Bronchial smooth muscle cell (primary cell): Measurements from ENCODE around the gene OVCH1. TPM values are rescaled to one million over a fixed set of nuclear protein-coding genes. Genes with fewer than 3 reads are reported as not detected.

Experiments
- total RNA-seq: library from RNA; depleted of rRNA; stranded (reverse); fragments of >200 nt; gene quantifications from 2 replicates; pipeline ENCODE4 v1.2.1, GENCODE V29; 2014

The OVCH1 gene, protein sequence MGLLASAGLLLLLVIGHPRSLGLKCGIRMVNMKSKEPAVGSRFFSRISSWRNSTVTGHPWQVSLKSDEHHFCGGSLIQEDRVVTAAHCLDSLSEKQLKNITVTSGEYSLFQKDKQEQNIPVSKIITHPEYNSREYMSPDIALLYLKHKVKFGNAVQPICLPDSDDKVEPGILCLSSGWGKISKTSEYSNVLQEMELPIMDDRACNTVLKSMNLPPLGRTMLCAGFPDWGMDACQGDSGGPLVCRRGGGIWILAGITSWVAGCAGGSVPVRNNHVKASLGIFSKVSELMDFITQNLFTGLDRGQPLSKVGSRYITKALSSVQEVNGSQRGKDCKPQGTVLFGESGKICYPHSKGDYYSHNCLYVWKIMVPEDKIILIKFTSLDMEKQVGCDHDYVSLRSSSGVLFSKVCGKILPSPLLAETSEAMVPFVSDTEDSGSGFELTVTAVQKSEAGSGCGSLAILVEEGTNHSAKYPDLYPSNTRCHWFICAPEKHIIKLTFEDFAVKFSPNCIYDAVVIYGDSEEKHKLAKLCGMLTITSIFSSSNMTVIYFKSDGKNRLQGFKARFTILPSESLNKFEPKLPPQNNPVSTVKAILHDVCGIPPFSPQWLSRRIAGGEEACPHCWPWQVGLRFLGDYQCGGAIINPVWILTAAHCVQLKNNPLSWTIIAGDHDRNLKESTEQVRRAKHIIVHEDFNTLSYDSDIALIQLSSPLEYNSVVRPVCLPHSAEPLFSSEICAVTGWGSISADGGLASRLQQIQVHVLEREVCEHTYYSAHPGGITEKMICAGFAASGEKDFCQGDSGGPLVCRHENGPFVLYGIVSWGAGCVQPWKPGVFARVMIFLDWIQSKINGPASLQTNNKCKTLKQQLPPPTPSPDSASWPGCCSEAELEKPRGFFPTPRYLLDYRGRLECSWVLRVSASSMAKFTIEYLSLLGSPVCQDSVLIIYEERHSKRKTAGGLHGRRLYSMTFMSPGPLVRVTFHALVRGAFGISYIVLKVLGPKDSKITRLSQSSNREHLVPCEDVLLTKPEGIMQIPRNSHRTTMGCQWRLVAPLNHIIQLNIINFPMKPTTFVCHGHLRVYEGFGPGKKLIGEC
- total RNA-seq = under 0.01 TPM in 2 replicates

DNA sequence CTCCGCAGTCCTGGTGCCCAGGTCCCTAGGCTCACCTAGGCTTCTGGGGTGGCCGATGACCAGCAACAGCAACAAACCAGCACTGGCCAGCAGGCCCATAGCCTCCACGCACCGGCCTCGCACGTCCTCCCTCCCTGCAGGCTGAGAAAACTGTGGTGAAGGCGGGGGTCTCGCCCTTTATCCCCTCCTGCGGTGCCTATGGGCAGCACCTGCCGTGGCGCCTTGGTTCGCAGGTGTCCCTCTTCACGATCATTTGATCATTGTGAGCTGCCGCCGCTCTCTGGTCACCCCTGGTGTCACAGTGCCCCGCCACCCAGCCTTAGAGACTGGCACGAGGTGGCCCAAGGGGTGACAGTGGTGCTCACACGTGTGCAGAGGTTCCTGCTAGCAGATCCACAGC, at the start of gene OVCH1:
OVCH1 (minus strand) TSS at position 99 of the 400 bp plus-strand sequence; CDS start at position 99, 0 bp downstream.

DNA sequence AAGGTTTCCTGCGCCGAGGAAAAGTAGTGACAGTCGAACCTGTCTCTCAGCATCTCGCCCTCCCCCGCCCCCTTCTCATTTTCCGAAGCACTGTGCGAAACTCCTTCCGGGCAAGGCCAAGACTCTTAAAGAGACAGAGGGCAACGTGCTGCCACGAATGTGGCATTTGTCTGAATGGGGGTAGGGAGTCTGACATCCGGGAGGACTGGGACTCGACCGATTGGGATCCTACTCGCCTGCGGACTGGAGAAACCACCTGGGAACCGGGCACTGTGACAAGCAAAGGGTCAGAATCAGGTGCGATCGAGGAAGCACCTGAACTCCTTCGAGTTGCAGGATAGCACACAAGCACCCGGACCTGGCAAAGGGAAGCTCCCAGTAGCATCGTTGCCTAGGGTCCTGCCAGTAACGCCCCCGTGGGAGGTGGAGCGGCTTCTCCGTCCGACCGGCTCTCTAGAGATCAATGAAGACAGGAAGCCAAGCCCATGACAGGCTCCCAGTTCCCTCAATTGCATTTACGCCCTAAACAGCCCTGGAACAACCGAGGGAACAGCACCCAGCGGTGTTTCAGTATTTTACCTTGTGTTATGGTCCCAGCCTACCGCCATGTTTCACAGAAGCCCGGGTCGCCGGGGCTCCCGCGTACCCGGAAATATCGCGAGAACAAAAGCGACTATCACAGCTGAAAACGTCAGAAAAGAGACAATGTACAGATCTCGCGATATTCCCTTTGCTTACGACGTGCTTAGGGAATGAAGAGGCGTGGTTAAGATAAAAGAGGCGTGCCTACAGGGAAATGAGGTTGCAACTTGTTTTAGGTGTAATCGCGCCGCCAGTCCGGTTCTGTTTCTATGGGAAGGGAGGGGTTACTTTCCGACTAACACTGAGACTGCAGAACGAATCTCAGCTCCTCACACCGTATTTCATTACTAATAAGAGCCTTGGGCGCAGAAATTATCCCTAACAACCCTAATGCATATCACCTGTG, 116.7 kb downstream of the OVCH1 start, which contains the start of gene ERGIC2:
ERGIC2 (minus strand) TSS at position 637 of the 988 bp plus-strand sequence. CDS start 9,539 bp downstream, outside the sequence.

Other genes starting within 250 kb of the OVCH1 start
- 54.5 and 58.8 TPM in 2 replicates for gene ERGIC2, start 116.5 kb downstream of the OVCH1 start, total RNA-seq